Activated CD4-positive, CD25-positive, alpha-beta regulatory T cell treated with anti-CD3 and anti-CD28 coated beads, Interleukin-2, amount 50 U/mL, for 16 hours (primary cell): ENCODE data around the gene GPR55.

ENCODE experiments used
- DNase-seq: peaks from one replicate; pipeline ENCODE4 v3.0.0-alpha.2; 2020; ENCODE audit warnings: low read depth, low spot score

GPR55 gene

GRCh38 chr2:230934231-230935129 lies 9.4 kb upstream of the GPR55 start:
- DNase-seq, result no peak

- DNase-seq, result no peak
Observed at GRCh38 chr2:230933521-230934180, 8.6 kb upstream of the GPR55 start.

- DNase-seq, result no peak
Observed at GRCh38 chr2:230932556-230933511, 7.8 kb upstream of the GPR55 start.

GRCh38 chr2:230931556-230932231 lies 6.7 kb upstream of the GPR55 start:
- DNase-seq, result no peak

GRCh38 chr2:230930928-230931555 lies 6.0 kb upstream of the GPR55 start:
- DNase-seq, result no peak

GRCh38 chr2:230930149-230930780 lies 5.2 kb upstream of the GPR55 start:
- DNase-seq, result no peak

- no peak for DNase-seq
Observed at GRCh38 chr2:230929381-230930148, 4.5 kb upstream of the GPR55 start.

- no peak for DNase-seq
Observed at GRCh38 chr2:230928701-230929380, 3.8 kb upstream of the GPR55 start.

GRCh38 chr2:230927711-230928341 lies 2.8 kb upstream of the GPR55 start:
- DNase-seq, result no peak

GRCh38 chr2:230925879-230926765 lies 1.1 kb upstream of the GPR55 start:
- DNase-seq, result no peak

- DNase-seq, result no peak
Observed at GRCh38 chr2:230925443-230925878, 419 bp upstream of the GPR55 start.

- DNase-seq, result no peak
Observed at GRCh38 chr2:230924092-230924469, 961 bp downstream of the GPR55 start.

GRCh38 chr2:230922951-230923717 lies 1.9 kb downstream of the GPR55 start:
- no peak for DNase-seq

- no peak for DNase-seq
Observed at GRCh38 chr2:230921806-230922595, 3.0 kb downstream of the GPR55 start.

- DNase-seq, result no peak
Observed at GRCh38 chr2:230920167-230920566, 4.9 kb downstream of the GPR55 start.

GRCh38 chr2:230919681-230920080 lies 5.4 kb downstream of the GPR55 start:
- DNase-seq, result no peak
